Osteoblast (primary cell): ENCODE results near the gene SERPINA4. TPM values are rescaled to one million over a fixed set of nuclear protein-coding genes. Genes with fewer than 3 reads are reported as not detected.

ENCODE experiments used
- DNase-seq: peaks from one replicate; pipeline ENCODE4 v3.0.0; 2011; ENCODE audit warnings: low spot score, mixed read lengths; ENCODE audit not compliant: insufficient read length; ENCODE audit errors: missing footprints
- H2AFZ ChIP-seq: 2 replicates; pipeline ENCODE4 v1.6.0; 2011; ENCODE audit warnings: mild to moderate bottlenecking, low read length
- H3K27ac ChIP-seq: 2 replicates; pipeline ENCODE4 v1.5.1; 2011; ENCODE audit warnings: mild to moderate bottlenecking, low read depth, low read length, moderate library complexity
- H3K27me3 ChIP-seq: 2 replicates; pipeline ENCODE4 v1.6.0; 2012; ENCODE audit warnings: mild to moderate bottlenecking, control low read depth, inconsistent platforms, low read length, moderate library complexity; ENCODE audit not compliant: insufficient read depth
- H3K36me3 ChIP-seq: 2 replicates; pipeline ENCODE4 v1.5.1; 2011; ENCODE audit warnings: mild to moderate bottlenecking, low read length, control low read depth, moderate library complexity; ENCODE audit not compliant: insufficient read depth
- H3K4me1 ChIP-seq: 2 replicates; pipeline ENCODE4 v1.5.1; 2011; ENCODE audit warnings: mild to moderate bottlenecking, low read length, control low read depth, moderate library complexity; ENCODE audit not compliant: insufficient read depth
- H3K4me2 ChIP-seq: 2 replicates; pipeline ENCODE4 v1.6.0; 2011; ENCODE audit warnings: mild to moderate bottlenecking, low read length; ENCODE audit not compliant: insufficient read depth
- H3K4me3 ChIP-seq: fragments of 200-600 bp; sonication (generic); 3 replicates; pipeline ENCODE4 v1.5.1; 2012; ENCODE audit warnings: mild to moderate bottlenecking, low read length, inconsistent platforms; ENCODE audit not compliant: insufficient read depth
- H3K79me2 ChIP-seq: 2 replicates; pipeline ENCODE4 v1.6.0; 2012; ENCODE audit warnings: mild to moderate bottlenecking, low read length, control low read depth, inconsistent platforms; ENCODE audit not compliant: insufficient read depth
- H3K9me3 ChIP-seq: 2 replicates; pipeline ENCODE4 v1.5.1; 2011; ENCODE audit warnings: low read depth, low read length, control low read depth
- H4K20me1 ChIP-seq: 2 replicates; pipeline ENCODE4 v1.6.0; 2012; ENCODE audit warnings: mild to moderate bottlenecking, low read length, control low read depth; ENCODE audit not compliant: insufficient read depth
- total RNA-seq: library from RNA; depleted of rRNA; stranded (reverse); fragments of >200 nt; gene quantifications from 2 replicates; pipeline ENCODE4 v1.2.3, GENCODE V29; 2012
- TF ChIP-seq, protein P1 (sequence below): IDR thresholded peaks from 2 replicates; pipeline ENCODE4 v1.5.1; 2011; ENCODE audit warnings: mild to moderate bottlenecking, low read depth, low read length, moderate library complexity; ENCODE audit errors: extremely low read depth

SERPINA4 gene
- total RNA-seq, 1 donor = not detected

DNA sequence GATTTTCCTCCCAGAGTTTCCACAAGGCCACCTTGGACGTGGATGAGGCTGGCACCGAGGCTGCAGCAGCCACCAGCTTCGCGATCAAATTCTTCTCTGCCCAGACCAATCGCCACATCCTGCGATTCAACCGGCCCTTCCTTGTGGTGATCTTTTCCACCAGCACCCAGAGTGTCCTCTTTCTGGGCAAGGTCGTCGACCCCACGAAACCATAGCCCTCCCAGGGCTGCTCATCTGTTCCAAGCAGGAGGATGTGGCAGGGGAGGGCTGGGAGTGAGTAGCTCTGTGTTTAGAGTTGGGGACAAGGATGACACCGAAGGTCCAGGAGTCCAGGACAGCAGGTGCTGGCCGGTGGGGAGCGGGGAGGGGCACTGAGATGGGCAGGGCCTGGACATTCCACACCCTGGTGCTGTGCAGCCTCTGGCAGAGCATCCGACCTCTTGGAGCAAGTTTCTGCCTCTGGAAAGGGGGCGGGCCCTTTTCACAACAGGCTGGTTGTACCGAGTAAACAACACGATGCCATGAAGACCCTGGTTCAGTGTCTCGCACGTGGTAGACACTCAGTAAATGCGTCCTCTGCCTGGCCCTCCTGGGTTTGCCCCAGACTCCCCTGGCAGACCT lies 8.2 kb downstream of the SERPINA4 start:
- peaks cover 22% of the 10 kb centered on the region for H3K4me1 ChIP-seq
- H2AFZ ChIP-seq = peak overlapping the region; percentile 28
- H3K79me2 ChIP-seq = no peaks in the 10 kb centered on the region
- H3K27ac ChIP-seq = no peak overlapping the region
- H3K9me3 ChIP-seq = no peaks in the 10 kb centered on the region
- H3K4me2 ChIP-seq = no peak overlapping the region
- no peaks in the 10 kb centered on the region for H3K36me3 ChIP-seq
- no peak for DNase-seq
- H3K4me3 ChIP-seq = no peak overlapping the region
- TF ChIP-seq, protein P1, sequence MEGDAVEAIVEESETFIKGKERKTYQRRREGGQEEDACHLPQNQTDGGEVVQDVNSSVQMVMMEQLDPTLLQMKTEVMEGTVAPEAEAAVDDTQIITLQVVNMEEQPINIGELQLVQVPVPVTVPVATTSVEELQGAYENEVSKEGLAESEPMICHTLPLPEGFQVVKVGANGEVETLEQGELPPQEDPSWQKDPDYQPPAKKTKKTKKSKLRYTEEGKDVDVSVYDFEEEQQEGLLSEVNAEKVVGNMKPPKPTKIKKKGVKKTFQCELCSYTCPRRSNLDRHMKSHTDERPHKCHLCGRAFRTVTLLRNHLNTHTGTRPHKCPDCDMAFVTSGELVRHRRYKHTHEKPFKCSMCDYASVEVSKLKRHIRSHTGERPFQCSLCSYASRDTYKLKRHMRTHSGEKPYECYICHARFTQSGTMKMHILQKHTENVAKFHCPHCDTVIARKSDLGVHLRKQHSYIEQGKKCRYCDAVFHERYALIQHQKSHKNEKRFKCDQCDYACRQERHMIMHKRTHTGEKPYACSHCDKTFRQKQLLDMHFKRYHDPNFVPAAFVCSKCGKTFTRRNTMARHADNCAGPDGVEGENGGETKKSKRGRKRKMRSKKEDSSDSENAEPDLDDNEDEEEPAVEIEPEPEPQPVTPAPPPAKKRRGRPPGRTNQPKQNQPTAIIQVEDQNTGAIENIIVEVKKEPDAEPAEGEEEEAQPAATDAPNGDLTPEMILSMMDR = no peak
- H3K27me3 ChIP-seq = no peaks in the 10 kb centered on the region
- H4K20me1 ChIP-seq = no peaks in the 10 kb centered on the region

DNA sequence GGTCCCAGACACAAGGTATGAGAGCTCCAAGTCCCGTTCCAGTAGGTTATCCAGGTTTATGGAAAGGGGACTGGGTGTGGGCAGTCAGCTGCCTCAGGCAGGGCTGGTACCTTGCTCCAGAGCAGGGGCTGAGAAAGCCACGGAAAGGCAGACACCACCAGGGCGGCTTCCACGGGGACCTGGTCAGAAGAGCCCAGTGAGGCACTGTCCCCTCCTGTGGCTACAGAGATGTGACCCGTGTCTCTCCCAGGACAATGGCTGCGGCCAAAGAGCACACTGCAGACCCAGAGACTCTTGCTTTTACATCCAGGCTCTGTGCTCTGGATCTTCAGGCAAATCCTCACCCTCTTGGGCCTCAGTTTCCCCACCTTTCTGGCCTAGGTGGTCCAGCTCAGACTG lies 8.8 kb downstream of the SERPINA4 start:
- Histone ChIP-seq H2AFZ (no peak overlapping the region), H3K4me3 (no peak overlapping the region), H3K79me2 (no peaks in the 10 kb centered on the region), H4K20me1 (no peaks in the 10 kb centered on the region), H3K9me3 (no peaks in the 10 kb centered on the region), H3K4me2 (no peak overlapping the region), H3K4me1 (peaks cover 20% of the 10 kb centered on the region), H3K36me3 (no peaks in the 10 kb centered on the region), H3K27ac (no peak overlapping the region), H3K27me3 (no peaks in the 10 kb centered on the region)
- TF ChIP-seq, protein P1 = no peak
- no peak for DNase-seq

DNA sequence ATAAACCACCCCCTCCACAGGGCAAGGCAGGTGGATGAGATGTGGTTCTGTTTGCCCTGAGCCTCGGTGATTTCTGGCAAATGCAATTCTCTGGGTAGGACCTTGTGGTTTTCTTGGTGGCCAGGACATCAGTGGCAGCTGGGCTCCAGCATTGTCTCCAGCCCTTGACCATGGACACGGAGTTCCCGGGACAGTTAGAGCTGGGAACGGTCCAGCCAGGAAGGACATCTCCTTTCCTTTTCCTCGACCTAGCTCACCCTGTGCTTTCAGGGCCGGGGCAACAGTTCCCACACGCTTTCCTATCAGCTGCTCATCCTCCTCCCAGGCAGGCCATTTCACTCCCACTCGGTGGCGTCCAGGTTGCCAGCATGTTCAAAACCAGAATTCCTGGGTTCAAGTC lies 9.2 kb downstream of the SERPINA4 start:
- Histone ChIP-seq H3K4me2 (no peak overlapping the region), H3K27ac (no peak overlapping the region), H3K27me3 (no peaks in the 10 kb centered on the region), H3K79me2 (no peaks in the 10 kb centered on the region), H3K9me3 (no peaks in the 10 kb centered on the region), H3K36me3 (no peaks in the 10 kb centered on the region), H3K4me1 (peaks cover 19% of the 10 kb centered on the region), H4K20me1 (no peaks in the 10 kb centered on the region), H3K4me3 (no peak overlapping the region), H2AFZ (no peak overlapping the region)
- DNase-seq = no peak
- TF ChIP-seq, protein P1 = no peak

DNA sequence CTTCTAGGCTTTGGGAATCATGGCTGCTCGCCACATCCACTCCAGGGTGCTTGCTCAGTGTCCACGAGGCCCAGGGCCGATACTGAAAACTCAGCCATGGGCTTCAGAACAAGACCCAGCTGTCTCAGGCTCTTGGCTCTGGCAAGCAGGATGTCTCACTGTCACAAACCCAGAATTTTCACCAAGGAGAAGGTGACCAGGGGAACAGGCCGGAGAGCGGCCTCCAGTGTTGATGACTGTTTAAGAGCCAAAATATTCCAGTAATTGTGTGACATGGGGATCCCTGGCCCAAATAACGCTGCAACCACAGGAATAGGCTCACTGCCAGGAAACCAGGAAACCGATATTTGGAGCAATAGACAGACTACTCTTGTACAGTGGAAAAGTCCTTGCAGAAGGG lies 10.2 kb downstream of the SERPINA4 start:
- H3K27me3 ChIP-seq = no peaks in the 10 kb centered on the region
- no peaks in the 10 kb centered on the region for H4K20me1 ChIP-seq
- H3K4me3 ChIP-seq = no peak overlapping the region
- no peaks in the 10 kb centered on the region for H3K9me3 ChIP-seq
- TF ChIP-seq, protein P1 = no peak
- H3K4me1 ChIP-seq = peaks cover 28% of the 10 kb centered on the region
- no peaks in the 10 kb centered on the region for H3K36me3 ChIP-seq
- no peak for DNase-seq
- H3K4me2 ChIP-seq = no peak overlapping the region
- no peaks in the 10 kb centered on the region for H3K79me2 ChIP-seq
- H2AFZ ChIP-seq = peak overlapping the region; percentile 68
- peak overlapping the region; percentile 67 for H3K27ac ChIP-seq
